ENCODE measurements around the gene COL23A1.

COL23A1 gene

DNA sequence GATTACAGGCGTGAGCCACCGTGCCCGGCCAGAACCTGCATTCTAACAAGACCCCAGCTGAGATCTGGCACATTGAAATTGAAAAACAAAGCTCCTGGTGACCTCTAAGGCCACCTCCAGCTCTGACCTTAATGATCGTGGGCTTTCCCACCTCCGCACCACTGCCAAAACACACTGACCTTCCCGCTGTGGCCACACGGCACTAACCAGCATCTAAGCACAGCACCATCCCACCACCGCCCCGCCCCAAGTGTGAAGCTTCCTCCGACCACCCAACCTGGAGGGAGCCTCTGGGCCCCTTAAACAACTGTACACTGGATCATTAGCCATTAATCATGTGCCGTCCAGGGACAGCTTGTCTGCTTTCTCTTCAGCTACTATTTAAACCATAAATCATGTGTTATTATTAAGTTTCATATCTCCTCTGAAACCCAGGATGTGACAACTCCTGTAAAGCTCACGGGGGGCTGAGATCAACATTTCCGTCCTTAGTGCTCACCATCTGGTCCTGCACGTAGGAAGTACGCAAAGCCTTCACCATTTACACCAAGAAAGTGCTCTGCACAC lies 80.6 kb downstream of the COL23A1 start:
- TF ChIP-seq CTCF (conservative IDR thresholded peaks at IDR 0.05; ENCODE audit: low read depth, low read length), result no peak
- no peak overlapping the region for H3K4me3 ChIP-seq (ENCODE audit: low read depth, low read length)
- DNase-seq (ENCODE audit: low read depth), result no peak

DNA sequence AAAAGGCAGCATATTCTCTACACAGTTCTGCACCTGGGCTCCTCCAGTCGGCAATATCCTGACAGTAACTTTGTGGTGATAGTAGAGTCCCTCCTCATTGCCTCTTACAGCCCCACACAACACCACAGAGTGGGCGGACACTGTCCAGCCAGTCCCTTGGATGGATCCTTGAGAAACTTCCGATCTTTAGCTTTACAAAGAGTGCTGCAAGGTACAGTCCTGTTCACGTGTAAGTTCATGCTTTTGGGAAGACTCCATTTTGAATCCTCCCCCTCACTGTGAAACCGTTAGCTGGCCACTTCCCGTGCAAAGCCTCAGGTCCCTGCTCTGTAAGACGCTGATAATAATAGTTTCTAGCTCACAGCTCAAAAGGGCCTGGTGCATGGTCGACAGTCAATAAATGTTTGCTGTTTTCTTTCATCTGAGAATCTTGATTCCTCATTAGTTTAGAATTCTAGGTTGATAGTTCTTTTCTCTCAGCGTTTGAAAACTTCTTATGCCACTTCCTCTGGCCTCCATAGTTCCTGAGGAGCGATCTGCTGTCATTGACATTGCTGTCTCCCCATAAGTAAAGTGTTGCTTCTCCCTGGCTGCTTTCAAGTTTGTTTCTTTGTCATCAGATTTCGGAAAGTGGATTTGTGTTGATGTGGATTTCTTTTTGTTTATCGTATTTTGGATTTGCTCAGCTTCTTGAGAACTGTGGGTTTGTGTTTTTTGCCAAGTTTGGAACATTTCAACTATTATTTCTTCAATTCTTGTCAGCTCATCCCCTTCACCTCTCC lies 82.9 kb downstream of the COL23A1 start:
- no peak for DNase-seq (ENCODE audit: low read depth)
- H3K4me3 ChIP-seq (ENCODE audit: low read depth, low read length), result no peak overlapping the region
- TF ChIP-seq CTCF (conservative IDR thresholded peaks at IDR 0.05; ENCODE audit: low read depth, low read length), result no peak

- no peak overlapping the region for H3K4me3 ChIP-seq (ENCODE audit: low read depth, low read length)
- no peak for TF ChIP-seq CTCF (conservative IDR thresholded peaks at IDR 0.05; ENCODE audit: low read depth, low read length)
- no peak for DNase-seq (ENCODE audit: low read depth)
Observed at GRCh38 chr5:178505639-178506407, 84.4 kb downstream of the COL23A1 start.

DNA sequence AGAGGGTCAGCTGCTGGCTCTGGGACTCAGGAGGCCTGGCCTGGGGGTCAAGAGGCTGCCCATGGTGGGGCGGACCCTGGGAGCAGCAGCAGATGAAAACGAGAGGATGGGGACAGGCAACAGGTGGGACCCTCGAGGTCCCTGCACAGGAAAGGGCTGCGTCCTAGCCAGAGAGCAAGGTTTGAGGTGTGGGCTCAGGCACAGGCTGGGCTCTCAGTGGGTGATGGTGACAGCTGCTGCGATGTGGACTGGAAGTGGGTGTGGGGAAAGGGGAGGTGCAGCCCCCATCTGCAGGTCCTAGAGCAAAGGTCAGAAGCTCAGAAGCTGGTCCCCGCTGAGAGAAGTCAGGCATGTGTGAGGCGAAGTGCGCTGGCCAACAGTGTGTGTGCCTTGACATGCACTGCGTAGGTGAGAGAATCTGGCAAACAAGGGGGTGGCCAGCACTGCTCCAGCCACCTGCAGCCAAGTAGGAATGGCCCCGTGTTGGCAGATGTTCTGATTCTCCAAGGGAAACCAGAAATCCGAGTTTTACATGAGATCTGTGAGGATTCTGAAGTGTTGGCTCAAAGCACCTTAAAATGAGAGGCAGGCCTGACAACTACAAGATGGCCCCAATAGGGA lies 85.7 kb downstream of the COL23A1 start:
- no peak overlapping the region for H3K4me3 ChIP-seq (ENCODE audit: low read depth, low read length)
- TF ChIP-seq CTCF (conservative IDR thresholded peaks at IDR 0.05; ENCODE audit: low read depth, low read length), result no peak
- DNase-seq (ENCODE audit: low read depth), result no peak

- no peak overlapping the region for H3K4me3 ChIP-seq (ENCODE audit: low read depth, low read length)
- TF ChIP-seq CTCF (conservative IDR thresholded peaks at IDR 0.05; ENCODE audit: low read depth, low read length), result no peak
- DNase-seq (ENCODE audit: low read depth), result no peak
Observed at GRCh38 chr5:178502401-178503100, 87.6 kb downstream of the COL23A1 start.

DNA sequence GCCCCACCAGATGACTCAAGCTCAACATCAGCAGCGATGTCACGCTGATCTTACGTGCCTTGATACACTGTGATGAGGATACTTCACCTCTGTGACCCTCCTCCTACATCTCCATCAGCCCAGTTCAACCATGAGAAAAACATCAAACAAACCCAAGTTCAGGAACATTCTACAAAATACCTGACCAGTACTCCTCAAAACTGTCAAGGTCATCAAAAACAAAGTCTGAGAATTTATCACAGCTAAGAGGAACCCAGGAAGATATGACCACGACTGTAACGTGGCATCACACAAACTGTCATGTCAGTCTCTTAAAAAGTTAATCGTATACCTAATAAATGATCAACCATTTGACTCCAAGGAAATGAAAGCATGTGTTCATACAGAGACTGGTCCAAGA lies 90.8 kb downstream of the COL23A1 start:
- H3K4me3 ChIP-seq (ENCODE audit: low read depth, low read length), result no peak overlapping the region
- no peak for TF ChIP-seq CTCF (conservative IDR thresholded peaks at IDR 0.05; ENCODE audit: low read depth, low read length)
- no peak for DNase-seq (ENCODE audit: low read depth)
